HepG2 (cell line): ENCODE data around the gene DUSP5. TPM values are rescaled to one million over a fixed set of nuclear protein-coding genes. Genes with fewer than 3 reads are reported as not detected.

Experiments
- ATAC-seq: fragments of 200-7000 bp; cut with Tn5 transposase; 3 replicates; pipeline ENCODE4 v1.9.1; 2020; ENCODE audit warnings: mild to moderate bottlenecking, moderate library complexity
- BruUV-seq: library from RNA; stranded (reverse); fragments of 400-500 nt; replicated peaks from 2 replicates; lab custom pipeline; 2021; lab: Mats Ljungman, UMichigan
- CTCF ChIA-PET: fragments of 300-600 bp; formaldehyde crosslinking; extraction: SDS; loops from one replicate; lab custom pipeline; 2021; ENCODE audit warnings: low total read pairs, inconsistent platforms, low intra/inter-chr PET ratio; lab: Yijun Ruan, JAX
- POLR2A ChIA-PET: fragments of 350-600 bp; sonication (Branson Sonifier 250); formaldehyde crosslinking; loops from one replicate; lab custom pipeline; 2020; ENCODE audit warnings: antibody characterized with exemption, inconsistent platforms; lab: Yijun Ruan, JAX
- DNase-seq: peaks from one replicate; pipeline ENCODE4 v3.0.0-alpha.2; 2015; ENCODE audit warnings: low spot score
- FAIRE-seq: peaks from 3 replicates; lab custom pipeline; 2011; peaks lifted over from hg19 to GRCh38; lab: Jason Lieb, UNC
- H2AFZ ChIP-seq: one replicate; pipeline ENCODE4 v1.6.1; 2011; ENCODE audit warnings: low read length, inconsistent platforms
- H3K27ac ChIP-seq: fragments of 300-600 bp; 3 replicates; pipeline ENCODE4 v1.8.0; 2011; ENCODE audit warnings: mixed run types, mild to moderate bottlenecking, mixed read lengths, low read length, inconsistent platforms; ENCODE audit not compliant: insufficient read depth; ENCODE audit errors: extremely low read length
- H3K27me3 ChIP-seq, 2 experiments: fragments of 200-600 bp in 1 of 2; 2 replicates in 1 of 2; 3 replicates in 1 of 2; pipeline versions ENCODE4 v1.6.0 to v1.8.0; 2011; ENCODE audit warnings: low read length in 2 of 2, mild to moderate bottlenecking in 2 of 2, moderate library complexity in 2 of 2, inconsistent platforms in 1 of 2; ENCODE audit not compliant: insufficient read depth in 2 of 2, control insufficient read depth in 1 of 2
- H3K36me3 ChIP-seq, 2 experiments: fragments of 200-600 bp in 1 of 2; replicated peaks in 1 of 2; 2 replicates in 1 of 2; 3 replicates in 1 of 2; pipeline versions ENCODE4 v1.5.1 to v1.8.0; 2011; ENCODE audit warnings: low read length in 2 of 2, inconsistent platforms in 1 of 2; ENCODE audit not compliant: insufficient read depth in 2 of 2, control insufficient read depth in 1 of 2
- H3K4me1 ChIP-seq: 2 replicates; pipeline ENCODE4 v1.5.1; 2012; ENCODE audit warnings: low read length, inconsistent platforms; ENCODE audit not compliant: insufficient read depth
- H3K4me2 ChIP-seq: 2 replicates; pipeline ENCODE4 v1.6.0; 2011; ENCODE audit warnings: low read depth, low read length, inconsistent platforms
- H3K4me3 ChIP-seq, 3 experiments: fragments of 200-600 bp in 1 of 3; sonication (generic), shearing (Covaris generic) in 1 of 3; replicated peaks in 1 of 3; 2 replicates each; pipeline ENCODE4 v1.5.1; 2011 to 2016; ENCODE audit warnings: low read length in 3 of 3, inconsistent platforms in 2 of 3, low read depth in 2 of 3, mild to moderate bottlenecking in 2 of 3, control low read depth in 1 of 3, mixed read lengths in 1 of 3; ENCODE audit not compliant: insufficient read depth in 1 of 3
- H3K79me2 ChIP-seq: one replicate; pipeline ENCODE4 v1.6.1; 2011; ENCODE audit warnings: low read length, inconsistent platforms; ENCODE audit not compliant: insufficient read depth
- H3K9ac ChIP-seq: 2 replicates; pipeline ENCODE4 v1.6.0; 2011; ENCODE audit warnings: mild to moderate bottlenecking, low read depth, low read length, inconsistent platforms; ENCODE audit not compliant: insufficient read depth
- H3K9me3 ChIP-seq: 2 replicates; pipeline ENCODE4 v1.5.1; 2012; ENCODE audit warnings: mild to moderate bottlenecking, low read length
- H4K20me1 ChIP-seq: 2 replicates; pipeline ENCODE4 v1.6.0; 2011; ENCODE audit warnings: inconsistent platforms, mild to moderate bottlenecking, low read length, moderate library complexity; ENCODE audit not compliant: insufficient read depth
- CEBPB ChIP-seq: IDR thresholded peaks from 2 replicates; pipeline ENCODE4 v1.6.1; 2011; ENCODE audit warnings: low read depth, low read length, improper control_type of control experiment, borderline replicate concordance
- PAX8 ChIP-seq: sonication (generic); formaldehyde crosslinking; IDR thresholded peaks from 2 replicates; pipeline ENCODE4 v1.8.0; 2022; ENCODE audit warnings: mild to moderate bottlenecking, missing genetic modification reagents, borderline replicate concordance
- ZBTB37 ChIP-seq: sonication (generic); formaldehyde crosslinking; IDR thresholded peaks from 2 replicates; pipeline ENCODE4 v1.4.0; 2020; ENCODE audit warnings: mild to moderate bottlenecking, missing genetic modification reagents
- ZNF691 ChIP-seq: sonication (generic); formaldehyde crosslinking; IDR thresholded peaks from 2 replicates; pipeline ENCODE4 v1.4.0; 2020; ENCODE audit warnings: missing genetic modification reagents, low read depth, mild to moderate bottlenecking, borderline replicate concordance
- WGBS: methylation state at CpG from one replicate; pipeline ENCODE4 v1.1.6; 2017; ENCODE audit warnings: low lambda C conversion rate; 5-methylcytosine and 5-hydroxymethylcytosine counted together
- in situ Hi-C: cut with HindIII; loops from 2 replicates; pipeline ENCODE4 v1.10.0; 2017; ENCODE audit warnings: low pct_unique_long_range_greater_than_20kb; ENCODE audit not compliant: extremely low pct_ligation_motif_present
- intact Hi-C: fragments of 100-400 bp; cut with micrococcal nuclease; formaldehyde crosslinking; loops from one replicate; pipeline ENCODE4 v1.10.0; 2022; ENCODE audit not compliant: unreplicated experiment
- polyA plus RNA-seq, 8 experiments: library from polyadenylated mRNA; depleted of rRNA in 3 of 8; stranded (reverse) in 7 of 8; unstranded in 1 of 8; fragments of >200 nt; fragmentation: Illumina TruSeq in 4 of 8; extraction: Trizol in 4 of 8; gene quantifications; 2 replicates each; pipeline versions ENCODE4 v1.2.1 to v1.2.3, GENCODE V29; 2011 to 2016; ENCODE audit warnings: low read depth in 4 of 8, missing spikeins in 1 of 8, mixed read lengths in 1 of 8; ENCODE audit not compliant: insufficient read depth in 1 of 8
- total RNA-seq, 5 experiments: library from RNA; depleted of rRNA; stranded (reverse); fragments of >200 nt; fragmentation: Illumina TruSeq; extraction: Trizol; gene quantifications; 2 replicates each; pipeline ENCODE4 v1.2.3, GENCODE V29; 2016; ENCODE audit warnings: low read depth in 1 of 5

The DUSP5 gene
- total and polyA plus RNA-seq, 2 of the 13 experiments (the other 11 are each of a cell fraction or from before 2014, with no cell fraction given): 1.4 to 3.7 TPM

GRCh38 chr10:110503528-110504110 lies 5.9 kb downstream of the DUSP5 start (continued):
- TF ChIP-seq ZBTB37 (CRISPR knock-in tag): no peak
- no peak for TF ChIP-seq PAX8

GRCh38 chr10:110504111-110504735 lies 6.5 kb downstream of the DUSP5 start:
- no peak for FAIRE-seq
- peaks cover 14% of the 10 kb centered on the region for H3K4me1 ChIP-seq
- H3K4me2 ChIP-seq: no peak overlapping the region
- ChIA-PET POLR2A (no interaction called here), CTCF (no interaction called here)
- H3K27ac ChIP-seq: no peak overlapping the region
- BruUV-seq: no TSS peak
- WGBS: 81% methylated on average over 3 of the region's 4 CpGs
- in situ Hi-C loops (no loop called here), intact Hi-C loops (no loop called here)
- no peaks in the 10 kb centered on the region for H4K20me1 ChIP-seq
- no peak for DNase-seq
- no peaks in the 10 kb centered on the region for H3K79me2 ChIP-seq
- H3K27me3 ChIP-seq: peaks cover 0 to 23% of the 10 kb centered on the region in 2 experiments; a peak in 4 of 5 replicates
- H3K36me3 ChIP-seq: no peaks in the 10 kb centered on the region
- H3K4me3 ChIP-seq: no peak overlapping the region
- no peak overlapping the region for H2AFZ ChIP-seq
- TF ChIP-seq ZNF691 (no peak), CEBPB (peak; percentile 42; the same call in 1 of the 2 replicates)
- no peak for ATAC-seq
- H3K9me3 ChIP-seq: no peaks in the 10 kb centered on the region
- no peak overlapping the region for H3K9ac ChIP-seq
